Measurements from ENCODE around the gene RRBP1.
A peak's percentile ranks its signal among the peaks of the same experiment; 100 is the strongest.

The RRBP1 gene

GRCh38 chr20:17645546-17646208 is 36.4 kb downstream of the RRBP1 start:
- DNase-seq, result no peak

- DNase-seq, result no peak
Observed at GRCh38 chr20:17645010-17645409, 37.0 kb downstream of the RRBP1 start.

- DNase-seq, result no peak
Observed at GRCh38 chr20:17644451-17644850, 37.6 kb downstream of the RRBP1 start.

GRCh38 chr20:17643531-17644188 is 38.4 kb downstream of the RRBP1 start:
- no peak for DNase-seq

GRCh38 chr20:17642404-17643269 is 39.4 kb downstream of the RRBP1 start:
- no peak for DNase-seq

- no peak for DNase-seq
Observed at GRCh38 chr20:17641993-17642392, 40.0 kb downstream of the RRBP1 start.

DNA sequence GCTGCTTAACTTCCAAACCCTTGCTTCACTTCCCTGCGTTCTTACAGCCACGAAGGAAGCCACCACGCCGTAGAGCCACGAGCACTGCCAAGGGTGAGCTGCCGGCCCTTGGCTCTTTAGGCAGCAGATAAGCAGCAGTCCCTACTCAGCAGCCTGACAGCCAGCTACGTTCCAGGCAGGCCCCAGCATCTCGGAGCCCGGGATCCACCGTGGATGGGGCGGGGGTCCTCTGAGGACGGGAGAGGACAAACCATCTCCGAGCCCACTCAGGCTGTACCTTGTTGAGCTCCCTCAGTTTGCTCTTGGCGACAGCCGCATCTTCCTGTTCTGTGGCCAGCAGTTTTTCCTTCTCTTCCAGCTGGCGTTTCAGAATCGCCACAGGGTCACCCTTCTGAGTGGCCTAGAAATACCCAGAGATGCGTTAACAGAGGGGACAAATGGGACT is 40.5 kb downstream of the RRBP1 start:
- DNase-seq, result no peak

GRCh38 chr20:17640875-17641378 is 41.1 kb downstream of the RRBP1 start:
- no peak for DNase-seq

GRCh38 chr20:17640146-17640874 is 41.7 kb downstream of the RRBP1 start:
- no peak for DNase-seq

GRCh38 chr20:17638835-17639407 is 43.1 kb downstream of the RRBP1 start:
- DNase-seq, result no peak

DNA sequence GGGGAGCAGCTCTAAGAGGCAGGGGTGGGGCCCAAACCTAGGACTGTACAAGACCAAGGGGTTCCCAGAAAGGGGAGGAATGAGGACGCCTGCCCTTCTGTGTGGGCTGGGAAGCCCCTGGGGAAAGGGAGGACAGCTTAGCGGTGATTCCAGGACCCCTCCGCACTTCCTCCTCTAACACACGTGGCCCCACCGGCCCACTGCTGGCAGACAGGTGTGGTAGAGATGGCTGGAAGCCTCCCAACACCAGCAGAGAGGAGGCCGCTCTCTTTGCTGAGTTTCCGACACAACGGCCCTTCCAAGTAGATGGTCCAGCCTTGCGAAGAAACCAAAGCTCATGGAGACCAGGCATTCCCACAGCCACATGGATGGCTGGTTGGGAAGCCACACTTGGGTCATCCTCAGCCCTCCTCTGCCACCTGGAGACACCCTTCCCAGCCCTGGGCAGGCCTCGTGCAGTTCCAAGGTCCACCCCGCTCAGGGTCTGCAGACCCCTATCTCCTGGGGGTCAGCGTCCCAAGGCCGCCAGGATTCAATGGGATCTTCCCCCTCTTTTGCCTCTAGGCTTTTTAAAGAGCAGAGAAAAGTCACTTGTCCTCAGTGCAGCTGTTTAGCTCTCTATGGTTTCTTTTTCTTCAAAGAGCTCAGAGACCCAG is 43.9 kb downstream of the RRBP1 start:
- no peak for DNase-seq

DNA sequence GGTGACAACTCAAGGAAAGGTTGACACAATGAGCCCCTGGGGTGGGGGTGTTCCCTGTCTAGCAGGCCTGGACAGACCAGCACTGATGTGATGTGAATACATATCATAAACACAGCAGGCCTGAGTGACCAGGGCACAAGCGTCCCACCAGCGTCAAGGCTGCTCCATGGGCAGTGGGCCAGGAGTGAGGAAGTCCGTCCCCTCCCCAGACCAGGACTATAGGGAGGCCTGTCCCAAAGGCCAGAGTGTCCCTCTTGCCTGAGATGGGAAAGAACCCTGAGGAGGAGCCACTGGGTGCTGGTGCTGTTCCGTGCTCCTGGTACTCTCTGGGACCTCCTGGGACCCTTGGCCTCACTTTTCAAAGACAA is 44.6 kb downstream of the RRBP1 start:
- no peak for DNase-seq

GRCh38 chr20:17636523-17637412 is 45.3 kb downstream of the RRBP1 start:
- no peak for DNase-seq

GRCh38 chr20:17635332-17636244 is 46.5 kb downstream of the RRBP1 start:
- DNase-seq, result no peak

DNA sequence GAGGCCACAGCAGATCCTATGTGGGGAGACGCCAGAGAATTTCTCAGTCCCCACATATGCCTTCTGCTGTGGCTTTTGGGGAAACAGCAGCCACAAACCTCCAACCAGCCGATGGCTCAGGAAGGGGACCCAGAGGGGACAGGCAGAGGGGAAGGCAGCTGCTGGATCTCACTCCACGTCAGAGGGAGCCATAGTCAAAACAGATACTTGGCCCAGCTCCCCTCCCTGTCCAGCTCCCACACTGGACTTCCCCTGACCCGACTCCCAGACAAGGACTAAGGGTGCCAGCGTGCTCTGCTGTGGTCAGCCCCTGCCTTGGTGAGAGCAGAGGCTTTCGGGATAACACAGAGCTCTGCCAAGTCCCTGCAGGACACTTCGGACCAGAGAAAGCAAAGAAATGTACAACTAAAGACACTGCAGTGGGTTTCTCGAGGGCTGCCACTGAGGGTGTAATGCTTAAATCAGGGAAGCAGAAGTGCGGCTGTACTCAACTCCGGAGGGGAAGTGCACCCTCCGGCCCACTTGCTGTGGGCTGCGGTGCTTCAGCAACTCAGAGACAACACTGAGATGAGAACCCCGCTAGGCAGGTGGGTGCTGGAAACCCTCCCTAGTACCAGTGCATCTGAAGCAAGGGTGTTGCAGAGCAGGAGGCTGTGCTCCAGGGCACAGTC is 47.2 kb downstream of the RRBP1 start:
- peak in 1 of 2 donors; percentile 31 for DNase-seq

GRCh38 chr20:17633850-17634500 is 48.1 kb downstream of the RRBP1 start:
- no peak for DNase-seq

- DNase-seq, result no peak
Observed at GRCh38 chr20:17633221-17633849, 48.7 kb downstream of the RRBP1 start.

Data from CD4-positive, alpha-beta T cell treated with Interleukin-1 beta for 1 hour (primary cell).